HG03460 (cell line): ENCODE results near the gene PPFIA4.

Experiments used
- ATAC-seq: cut with Tn5 transposase; IDR thresholded peaks from one replicate; pipeline ENCODE4 v1.9.1; 2021; ENCODE audit not compliant: unreplicated experiment

Gene PPFIA4

DNA sequence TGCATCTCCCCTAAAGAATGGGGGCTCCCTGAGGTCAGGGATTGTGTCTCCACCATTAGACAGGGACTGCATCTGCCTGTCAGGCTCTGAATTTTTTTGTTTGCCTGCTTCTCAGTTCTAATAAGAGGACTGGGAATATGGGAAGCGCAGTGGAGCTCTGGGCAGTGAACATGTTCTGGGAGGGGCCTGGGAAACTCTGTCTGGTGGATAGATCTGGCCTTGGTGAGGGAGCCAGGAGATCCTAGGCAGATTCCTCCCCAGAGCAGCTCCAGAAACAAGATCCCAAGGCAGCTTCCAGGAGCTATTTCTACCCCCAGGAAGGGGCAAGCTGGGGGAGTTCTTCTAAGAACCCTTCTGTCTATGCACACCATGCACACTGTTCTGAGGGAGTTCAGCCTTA lies 72.2 kb downstream of the PPFIA4 start:
- no peak for ATAC-seq

DNA sequence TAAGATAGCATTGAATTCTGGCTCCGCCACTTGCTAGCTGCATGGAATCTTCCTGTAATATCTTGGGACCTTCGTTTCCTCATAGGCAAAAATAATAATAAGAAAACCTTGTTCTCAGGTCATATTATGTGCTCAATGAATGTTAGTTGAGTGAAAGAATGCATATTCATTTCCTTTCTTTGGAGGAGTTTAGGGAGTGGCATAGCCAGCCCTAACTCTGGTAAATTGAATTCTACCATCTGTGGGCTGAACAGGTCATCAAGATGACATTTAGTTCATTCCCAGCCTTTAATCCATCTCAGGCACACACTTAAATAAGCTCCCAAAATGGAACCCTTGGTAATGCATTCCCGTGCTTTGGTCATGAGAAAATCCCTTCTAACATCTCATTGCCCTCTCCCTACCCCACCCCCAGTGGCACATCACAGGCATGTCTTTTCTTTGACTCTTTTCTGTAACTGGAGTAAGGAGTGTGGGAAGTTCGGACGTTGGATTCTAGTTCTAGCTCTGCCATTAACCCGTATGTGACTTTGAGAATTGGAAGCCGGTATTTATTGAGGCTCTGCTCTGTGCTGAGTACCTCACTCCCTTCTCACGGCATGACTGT lies 72.7 kb downstream of the PPFIA4 start:
- no peak for ATAC-seq

DNA sequence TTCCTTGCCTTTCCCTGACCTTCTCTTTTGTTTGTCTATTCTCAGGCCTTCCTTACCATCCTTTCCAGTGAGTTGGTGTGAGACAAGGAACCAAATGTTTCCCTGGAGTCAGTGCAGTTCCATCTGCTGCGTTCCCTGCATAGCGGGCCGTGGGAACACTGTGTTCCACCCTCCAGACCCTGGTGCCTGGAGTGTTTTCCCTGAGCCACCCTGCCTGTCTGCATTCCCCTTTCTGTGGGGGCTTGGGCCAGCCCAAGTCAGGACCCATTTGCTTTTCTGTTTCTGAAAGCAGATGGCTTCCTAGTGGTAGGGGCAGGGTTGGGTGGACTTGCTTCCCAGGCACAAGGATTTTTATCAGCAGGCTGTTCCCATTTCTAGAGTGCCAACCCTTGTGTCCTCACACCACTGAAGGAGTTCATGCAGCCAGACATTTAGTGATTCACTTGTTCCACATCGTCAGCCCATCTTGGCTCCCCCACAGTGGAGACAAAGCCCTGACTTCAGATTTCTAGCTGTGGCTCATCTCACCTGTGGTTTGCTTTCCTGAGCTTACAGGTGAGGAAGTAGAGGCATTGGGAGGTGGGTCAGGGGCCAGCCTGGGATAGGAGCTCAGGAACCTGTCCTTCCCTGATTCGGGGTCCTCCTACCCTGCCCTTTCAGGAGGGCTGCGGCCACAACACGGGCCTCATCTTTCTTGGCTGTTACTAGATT lies 73.7 kb downstream of the PPFIA4 start:
- ATAC-seq = no peak

DNA sequence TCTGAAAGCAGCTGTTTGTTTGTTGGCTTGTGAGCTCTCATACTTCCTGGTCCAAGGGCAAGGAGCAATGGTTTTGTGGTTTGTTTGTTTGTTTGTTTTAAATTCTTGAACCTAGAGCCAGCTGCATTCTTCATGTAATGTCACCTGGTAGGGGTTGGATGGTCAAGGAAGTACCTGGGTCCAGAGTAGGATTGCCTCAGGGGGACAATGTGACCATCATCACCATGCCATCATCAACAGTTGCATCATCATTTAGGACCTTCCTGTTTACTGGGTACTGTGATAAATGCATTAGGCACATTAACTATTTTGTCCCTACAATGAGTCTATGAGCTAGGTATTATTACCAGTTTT lies 74.2 kb downstream of the PPFIA4 start:
- ATAC-seq = no peak

DNA sequence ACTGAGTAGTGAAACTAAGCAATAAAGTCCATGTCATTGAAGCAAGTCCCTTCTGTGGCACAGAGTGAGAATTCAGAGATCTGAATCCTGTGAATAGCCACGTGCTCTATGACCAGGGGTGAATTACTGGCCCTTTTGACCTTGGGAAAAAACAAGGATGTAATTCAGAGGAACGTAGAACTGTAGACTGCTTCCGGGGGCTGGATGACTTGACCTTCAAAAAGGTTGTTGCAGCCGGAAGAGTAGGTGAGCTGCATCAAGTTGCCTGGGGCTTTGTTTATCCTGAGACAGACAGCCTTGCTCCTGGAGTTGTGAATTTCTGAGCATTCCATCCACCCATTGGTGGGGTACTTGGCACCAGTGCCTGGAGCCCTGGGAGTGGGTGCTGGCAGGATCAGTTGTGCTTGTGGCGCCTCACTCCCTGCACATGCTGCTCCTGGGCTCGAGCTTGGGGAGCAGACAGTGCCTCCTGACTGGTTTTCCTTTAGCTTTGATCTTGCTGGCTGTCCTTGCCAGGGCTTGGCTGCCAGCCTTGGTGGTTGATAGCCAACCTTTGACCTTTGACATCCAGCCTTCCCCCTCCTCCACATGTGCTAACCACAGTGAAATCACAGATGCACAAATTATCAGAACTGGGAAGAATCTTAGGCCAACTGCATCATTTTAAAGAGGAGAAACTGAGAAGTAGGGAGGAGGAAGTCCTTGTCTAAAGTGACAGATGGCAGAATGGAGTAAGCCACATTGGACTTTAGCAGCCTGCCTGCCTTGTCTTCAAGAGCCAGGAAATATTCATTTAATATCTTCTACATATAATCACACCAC lies 75.7 kb downstream of the PPFIA4 start:
- ATAC-seq = no peak

DNA sequence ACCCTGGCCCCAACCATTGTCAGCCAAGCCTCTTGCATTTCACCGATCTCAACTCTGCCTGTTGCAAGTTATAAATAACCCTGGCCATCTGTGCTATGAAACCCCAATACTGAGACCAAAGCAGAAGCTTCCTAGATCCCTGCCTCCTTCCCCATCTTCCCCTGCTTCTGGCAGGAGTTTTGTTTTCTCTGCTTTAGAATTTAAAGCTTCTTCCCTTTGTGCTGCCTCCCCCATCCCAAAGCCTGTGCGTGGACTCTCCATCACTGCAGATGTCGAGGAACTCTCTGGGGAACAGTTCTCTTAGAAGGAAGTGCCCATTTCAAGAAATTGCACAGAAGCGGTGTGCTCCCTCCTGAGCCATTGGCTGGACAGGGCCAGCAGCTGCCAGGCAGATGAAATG lies 76.9 kb downstream of the PPFIA4 start:
- no peak for ATAC-seq

DNA sequence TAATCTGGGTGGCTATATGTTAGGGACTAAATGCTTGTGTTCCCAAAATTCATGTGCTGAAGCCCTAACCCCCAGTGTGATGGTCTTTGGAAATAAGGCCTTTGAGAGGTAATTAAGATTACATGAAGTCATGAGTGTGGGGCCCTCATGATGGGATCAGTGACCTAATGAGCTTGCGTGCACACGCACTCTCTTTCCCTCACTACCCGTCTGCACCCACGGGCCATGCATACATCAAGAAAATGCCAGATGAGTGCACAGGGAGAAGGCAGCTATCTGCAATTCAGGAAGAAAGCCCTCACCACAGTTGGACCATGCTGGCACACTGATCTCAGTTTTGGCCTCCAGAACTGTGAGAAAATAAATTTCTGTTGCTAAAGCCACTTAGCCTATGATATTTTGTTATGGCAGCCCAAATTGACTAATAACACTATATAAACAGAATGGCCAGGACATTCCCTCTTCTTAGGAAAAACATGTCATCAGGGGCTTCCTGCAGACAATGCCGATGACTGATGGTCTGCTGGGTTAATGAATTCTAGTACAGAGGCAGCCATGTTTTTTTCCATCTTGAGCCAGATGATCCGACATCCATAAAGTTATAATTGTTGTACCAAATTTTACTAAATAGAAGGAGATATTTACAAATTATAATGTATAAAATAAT lies 77.7 kb downstream of the PPFIA4 start:
- ATAC-seq = no peak

DNA sequence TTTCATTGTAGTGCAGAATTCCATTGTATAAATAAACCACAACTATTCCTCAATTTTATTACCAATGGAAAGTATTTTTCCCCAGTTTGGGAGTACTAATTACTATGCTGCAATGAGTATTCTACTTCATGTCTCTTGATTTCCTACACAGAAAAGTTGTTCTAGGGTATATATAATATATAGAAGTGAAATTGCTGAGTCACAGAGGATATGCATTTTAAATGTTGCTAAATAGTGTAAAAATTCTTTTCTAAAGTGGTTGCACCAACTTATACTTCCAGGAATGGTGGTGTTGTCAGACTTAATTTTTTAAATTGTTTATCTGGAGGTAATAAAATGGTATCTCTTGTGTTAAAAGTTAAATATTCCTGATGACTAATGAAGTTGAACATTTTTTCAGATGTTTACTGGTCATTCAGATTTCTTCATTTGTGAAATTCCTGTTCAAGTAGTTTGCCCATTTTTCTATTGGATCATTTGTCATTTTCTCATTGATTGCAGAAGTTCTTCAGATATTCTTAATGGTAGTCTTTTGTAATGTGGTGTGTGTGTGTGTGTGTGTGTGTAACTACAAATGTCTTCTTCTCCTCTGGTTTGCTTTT lies 78.6 kb downstream of the PPFIA4 start:
- no peak for ATAC-seq

DNA sequence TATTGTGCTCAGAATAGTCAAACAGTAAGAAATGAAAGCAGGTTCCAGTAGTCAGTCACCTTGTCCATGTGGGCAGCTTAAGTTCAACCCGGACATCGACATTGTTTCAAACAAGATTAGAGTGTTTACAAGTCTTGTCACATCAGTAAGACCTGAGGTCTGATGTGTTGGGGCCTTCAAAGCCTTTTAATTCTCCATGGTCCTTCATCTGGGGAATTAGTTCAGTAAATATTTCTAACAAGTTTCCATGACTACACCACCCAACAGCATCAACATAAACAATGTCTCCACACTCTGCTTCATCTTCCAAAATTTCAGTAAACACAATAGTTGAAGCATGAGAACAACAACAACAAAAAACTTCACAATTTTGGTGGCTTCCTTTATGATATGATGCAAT lies 86.2 kb downstream of the PPFIA4 start:
- no peak for ATAC-seq

DNA sequence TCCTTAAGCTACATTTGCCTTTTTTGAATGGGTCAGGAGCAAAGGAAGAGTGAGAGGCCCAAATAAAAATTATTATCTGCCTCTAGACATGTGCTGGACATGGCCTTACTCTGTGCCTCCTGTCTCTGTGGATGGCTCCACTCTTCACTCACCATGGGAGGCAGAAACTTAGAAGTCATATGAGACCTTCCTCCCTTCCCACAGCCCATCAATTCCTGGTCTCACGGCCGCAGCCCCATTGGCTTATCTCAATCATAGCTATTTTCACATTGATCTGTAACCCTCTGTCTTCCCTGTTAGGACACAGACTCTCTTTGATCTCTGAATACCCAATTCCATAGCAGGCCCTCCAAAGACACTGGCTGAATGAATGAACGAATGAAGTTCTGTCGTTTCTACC lies 87.0 kb downstream of the PPFIA4 start:
- ATAC-seq = no peak

DNA sequence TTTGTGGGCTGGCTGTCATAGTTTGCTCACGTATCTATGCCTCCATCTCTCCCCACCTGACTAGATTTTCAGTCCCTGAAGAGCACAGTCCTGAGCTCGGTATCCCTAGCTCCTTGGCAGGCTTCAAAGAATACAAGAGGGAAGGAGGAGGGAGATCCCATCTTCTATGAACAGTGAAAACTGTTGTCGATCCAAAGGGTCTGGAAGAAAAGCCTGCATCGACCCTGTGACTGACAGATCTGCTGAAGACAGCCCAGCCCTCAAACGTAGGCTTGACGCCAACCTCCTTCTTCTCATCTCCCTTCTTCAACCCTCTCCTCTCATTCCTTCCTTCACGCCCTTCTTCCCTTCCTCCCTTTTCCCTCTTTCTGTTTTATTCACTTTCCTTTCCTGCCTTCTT lies 87.9 kb downstream of the PPFIA4 start:
- no peak for ATAC-seq

DNA sequence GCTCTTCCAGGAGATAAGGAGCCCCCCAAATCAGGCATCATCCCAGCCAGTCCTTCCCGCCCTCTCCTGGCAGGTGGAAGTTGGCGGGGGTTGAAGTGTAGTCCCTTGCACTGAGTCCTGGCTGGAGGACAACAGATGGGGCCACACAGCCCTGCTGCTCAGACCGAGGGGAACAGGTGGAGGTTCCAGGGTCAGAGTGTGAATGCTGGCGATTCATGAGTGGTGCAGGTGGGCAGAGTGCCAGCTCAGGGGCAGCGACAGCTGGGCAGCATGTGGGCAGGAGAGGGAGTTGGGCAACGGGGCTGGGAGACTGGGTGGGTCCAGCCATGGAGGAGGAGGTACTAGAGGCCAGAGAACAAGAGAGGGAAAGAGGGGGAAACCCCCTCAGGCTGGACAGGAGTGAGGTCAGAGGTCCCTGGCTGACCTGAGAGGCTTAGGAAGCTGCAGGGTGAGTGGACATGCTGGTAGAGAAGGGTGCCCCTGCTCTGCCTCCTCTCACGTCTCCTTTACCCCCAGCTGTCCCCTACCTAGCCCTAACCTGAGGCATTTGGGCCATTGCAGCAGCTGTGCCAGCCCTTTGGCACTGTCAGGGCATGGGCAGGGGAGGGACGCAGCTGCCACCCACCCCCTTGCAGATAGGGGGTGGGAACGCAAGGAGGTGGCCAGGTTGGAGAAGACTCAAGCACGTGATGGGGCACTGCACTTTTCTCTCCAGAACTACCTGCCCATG lies 90.0 kb downstream of the PPFIA4 start:
- ATAC-seq = no peak

DNA sequence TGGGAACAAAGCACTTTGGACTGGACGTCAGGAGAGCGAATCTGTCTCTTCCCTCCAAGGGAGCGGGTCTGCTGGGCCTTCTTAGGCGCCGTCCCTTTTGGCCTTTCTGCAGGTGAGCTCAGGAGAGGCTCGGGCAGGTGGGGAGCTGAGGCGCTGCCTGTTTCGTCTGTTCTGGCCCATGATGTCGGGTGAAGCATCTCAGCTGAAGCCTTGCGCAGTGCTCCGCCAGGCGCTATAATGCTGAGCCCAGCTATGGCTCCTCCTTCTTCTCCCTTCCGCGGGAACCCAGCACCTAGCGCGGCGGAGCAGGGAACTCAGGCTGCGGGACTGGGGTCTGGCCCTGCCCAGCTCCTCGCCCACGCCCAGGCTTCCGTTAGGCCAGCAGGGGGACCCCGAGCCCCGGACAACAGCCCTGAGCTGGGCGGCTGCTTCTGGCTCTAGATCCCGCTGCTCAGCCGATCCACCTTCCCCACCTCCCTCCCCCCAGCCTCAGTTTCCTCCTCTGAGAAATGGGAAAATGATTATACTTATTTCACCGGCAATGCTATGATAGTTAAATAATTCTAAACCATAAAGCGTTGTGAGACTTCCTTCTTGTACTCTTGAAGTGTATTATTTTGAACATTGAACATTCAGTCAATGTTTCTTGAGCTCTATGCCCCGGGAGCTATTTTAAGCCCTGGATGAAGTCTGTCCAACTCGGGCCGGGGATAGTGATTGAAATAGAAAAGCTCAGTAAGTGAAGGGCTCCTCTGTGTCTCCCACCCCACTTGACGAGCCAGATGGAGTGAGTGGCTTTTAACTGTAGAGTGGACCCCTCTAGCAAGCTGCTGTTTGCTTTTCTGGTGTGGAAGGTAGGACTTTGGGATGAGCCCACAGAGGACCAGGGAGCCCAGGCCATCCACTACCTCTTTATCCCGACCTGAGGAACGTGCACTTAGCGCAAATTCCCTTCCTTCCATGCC lies 91.6 kb downstream of the PPFIA4 start:
- ATAC-seq = no peak

DNA sequence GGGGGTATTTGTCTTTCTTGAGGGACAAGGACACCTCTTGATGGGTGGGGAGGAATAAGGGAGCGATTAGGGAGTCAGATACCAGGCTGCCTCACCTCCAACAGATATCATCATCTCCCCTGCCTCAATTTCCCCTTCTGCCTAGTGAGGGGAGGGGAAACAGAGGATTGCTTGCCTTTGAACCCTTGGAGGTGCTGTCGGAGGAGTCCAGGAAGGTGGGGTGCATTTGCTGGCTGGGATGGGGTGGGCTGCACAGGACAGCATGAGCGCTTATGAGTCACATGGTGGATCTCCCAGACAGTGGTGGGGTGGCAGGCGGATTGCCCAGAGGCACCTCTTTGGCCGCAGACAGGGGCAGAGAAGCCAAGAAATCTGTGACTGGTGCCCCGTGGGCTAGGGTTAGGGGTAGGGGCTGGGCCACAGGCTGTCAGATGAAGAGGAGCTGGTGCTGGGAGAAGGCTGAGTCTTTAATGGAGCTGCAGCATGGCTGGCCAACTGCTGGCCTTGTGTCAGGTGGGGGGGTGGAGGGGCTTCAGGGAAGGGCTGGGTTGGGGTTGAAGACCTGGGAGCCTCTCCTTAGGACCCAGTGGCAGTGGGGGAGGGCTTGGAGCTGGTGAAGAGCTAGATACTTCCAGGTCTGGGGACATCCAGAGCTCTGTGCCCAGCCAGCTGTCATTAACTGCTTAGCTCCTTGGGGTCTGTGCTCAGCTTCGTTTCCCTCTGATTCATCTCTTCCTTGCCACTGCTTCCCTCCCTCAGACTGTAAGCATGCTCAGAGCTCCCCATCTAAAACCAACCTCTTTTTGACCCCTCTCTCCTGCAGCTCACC lies 94.2 kb downstream of the PPFIA4 start:
- ATAC-seq = no peak

DNA sequence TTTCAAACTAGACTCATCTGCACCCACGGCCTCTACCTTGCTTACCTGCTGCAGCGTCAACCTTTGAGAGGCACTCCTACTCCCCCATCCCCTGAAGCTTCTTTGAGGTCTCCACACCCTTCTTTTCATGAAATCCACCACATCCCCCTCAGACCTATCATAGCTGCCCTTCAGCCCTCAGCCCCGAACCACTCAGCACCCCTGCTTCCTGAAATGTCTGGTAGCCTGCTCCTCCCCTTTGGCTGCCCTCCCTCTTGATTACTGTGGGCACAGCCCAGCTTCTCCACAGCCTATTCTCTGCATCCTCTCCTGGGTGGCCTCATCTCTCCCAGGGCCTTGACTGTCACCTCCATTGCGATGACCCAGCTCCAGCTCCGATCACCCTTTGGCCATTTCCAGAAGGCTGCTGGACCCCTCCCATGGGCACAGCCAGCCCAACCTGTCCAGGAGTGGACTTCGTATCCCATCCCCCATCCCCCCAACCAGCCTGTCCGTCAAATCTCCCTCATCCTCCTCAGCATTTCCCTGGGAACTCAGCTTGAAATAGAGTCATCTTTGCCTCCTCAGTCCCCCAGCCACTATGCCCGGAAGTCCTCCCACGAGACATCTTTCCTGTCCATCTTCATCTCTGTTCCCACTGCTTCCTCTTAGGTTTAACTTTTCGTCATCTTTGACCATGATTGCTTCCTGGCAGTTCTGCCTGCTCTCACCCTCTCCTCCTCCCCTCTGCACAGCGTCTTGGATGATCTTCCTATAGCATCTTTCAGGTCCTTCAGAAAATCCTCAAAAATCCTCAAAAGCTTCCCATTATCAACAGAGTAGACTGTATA lies 95.1 kb downstream of the PPFIA4 start:
- ATAC-seq = no peak

DNA sequence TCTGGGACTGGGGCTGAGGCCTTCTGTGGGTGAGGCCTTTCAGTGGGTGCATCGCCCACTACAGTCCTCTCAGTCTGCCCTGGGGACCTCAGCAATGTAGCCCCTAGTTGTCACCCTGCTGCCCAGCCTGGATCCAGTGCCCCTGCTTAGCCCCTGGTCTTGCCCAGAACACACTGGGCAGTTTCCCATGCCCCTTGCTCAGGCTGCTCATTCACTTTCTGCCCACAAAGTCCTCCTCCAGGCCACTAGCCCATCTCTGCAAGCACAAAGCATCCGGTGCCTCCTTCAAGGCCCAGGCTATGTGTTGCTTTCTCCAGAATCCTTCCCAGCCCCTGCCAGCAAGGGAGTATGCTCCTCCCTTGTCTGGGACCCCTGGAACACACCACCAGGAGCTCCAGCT lies 95.9 kb downstream of the PPFIA4 start:
- ATAC-seq = no peak

DNA sequence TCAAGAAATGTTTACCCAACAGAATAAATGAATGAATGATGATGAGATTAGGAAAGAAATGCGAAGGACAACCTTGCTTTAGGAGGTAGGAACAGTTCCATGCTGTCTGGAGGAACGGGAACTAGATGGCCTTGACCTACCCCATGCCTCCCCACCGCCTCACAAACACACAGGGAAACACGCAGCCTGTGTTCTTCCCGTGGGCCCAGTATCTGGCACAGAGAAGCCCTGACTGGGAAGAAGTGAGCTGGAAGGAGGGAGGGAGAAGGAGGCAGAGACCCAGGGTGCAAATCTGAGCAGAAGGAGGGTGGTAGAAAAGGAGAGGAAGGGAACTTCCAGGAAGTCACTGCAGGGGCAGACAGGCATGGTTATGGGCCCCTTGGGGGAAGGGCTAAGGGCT lies 97.7 kb downstream of the PPFIA4 start:
- no peak for ATAC-seq
